ENCODE measurements around the gene WRNIP1. TPM values are rescaled to one million over a fixed set of nuclear protein-coding genes. Genes with fewer than 3 reads are reported as not detected.

Gene WRNIP1
- total and polyA plus RNA-seq, 9 of the 15 experiments (the other 6 are each of a cell fraction or from before 2014, with no cell fraction given), result 13.2 to 63.6 (median 48.6) TPM

- TF ChIP-seq ZNF639 (CRISPR knock-in tag; conservative IDR thresholded peaks at IDR 0.05 in 1 of 2, IDR thresholded peaks at IDR 0.05 in 1 of 2), result no peak
- no peak for TF ChIP-seq NCOA1 (IDR thresholded peaks at IDR 0.05; ENCODE audit: low read depth)
- TF ChIP-seq ZNF174 (CRISPR knock-in tag; IDR thresholded peaks at IDR 0.05), result no peak
- no peak for TF ChIP-seq PBX2 (CRISPR knock-in tag; IDR thresholded peaks at IDR 0.05; ENCODE audit: low read depth)
- peak; percentile 67; the same call in 1 of the 2 replicates for TF ChIP-seq PBX2 (tag; conservative IDR thresholded peaks at IDR 0.05; ENCODE audit: low read depth)
- TF ChIP-seq GABPB1 (CRISPR knock-in tag; IDR thresholded peaks at IDR 0.05), result no peak
- TF ChIP-seq ZNF785 (CRISPR knock-in tag; IDR thresholded peaks at IDR 0.05), result no peak
- TF ChIP-seq ZNF175 (CRISPR knock-in tag; IDR thresholded peaks at IDR 0.05; ENCODE audit: low read depth), result peak; percentile 73; the same call in 1 of the 2 replicates
- 0 out of 2 replicates have a peak, but pooled peaks have one; percentile 49 for TF ChIP-seq CREB3 (tag; conservative IDR thresholded peaks at IDR 0.05; ENCODE audit: low read depth)
- peak; percentile 41; the same call in 1 of the 2 replicates for TF ChIP-seq ZNF41 (CRISPR knock-in tag; conservative IDR thresholded peaks at IDR 0.05)
- TF ChIP-seq ARID1B (IDR thresholded peaks at IDR 0.05), result no peak
- peak; percentile 56; the same call in 1 of the 2 replicates for TF ChIP-seq ELF2 (CRISPR knock-in tag; IDR thresholded peaks at IDR 0.05)
- no peak for TF ChIP-seq GABPB2 (CRISPR knock-in tag; conservative IDR thresholded peaks at IDR 0.05)
Measured at GRCh38 chr6:2733736-2734480, 31.3 kb upstream of the WRNIP1 start (continued).
